SIG-M5 treated with dmso at 0.1 percent for 504 hours (cell line): ENCODE results near the gene PCDHGC5.

Experiments used
- DNase-seq: peaks from one replicate; lab custom pipeline; 2025; ENCODE audit not compliant: unreplicated experiment; lab: John Stamatoyannopoulos, UW

Gene PCDHGC5

GRCh38 chr5:141528291-141528984 lies 39.6 kb downstream of the PCDHGC5 start:
- no peak for DNase-seq

- no peak for DNase-seq
Measured at GRCh38 chr5:141529002-141529401, 40.1 kb downstream of the PCDHGC5 start.

- DNase-seq, result no peak
Measured at GRCh38 chr5:141529873-141530272, 41.0 kb downstream of the PCDHGC5 start.

GRCh38 chr5:141532726-141533125 lies 43.8 kb downstream of the PCDHGC5 start:
- DNase-seq, result no peak

GRCh38 chr5:141533897-141534296 lies 45.0 kb downstream of the PCDHGC5 start:
- no peak for DNase-seq

GRCh38 chr5:141534492-141535213 lies 45.8 kb downstream of the PCDHGC5 start:
- DNase-seq, result no peak
